ENCODE data around the gene EDDM13.
A peak's percentile ranks its signal among the peaks of the same experiment; 100 is the strongest.
"Not testable (repeated sequence)": the region's sequence is repeated elsewhere in the genome, so short reads cannot be mapped to it uniquely, and the experiment has no call there.

Gene EDDM13

GRCh38 chr19:56295531-56296455 lies 23.2 kb downstream of the EDDM13 start:
- DNase-seq (ENCODE audit: low read depth in 2 of 2) = no peak

- DNase-seq (ENCODE audit: low read depth in 2 of 2) = no peak
Observed at GRCh38 chr19:56297010-56297409, 24.5 kb downstream of the EDDM13 start.

GRCh38 chr19:56299688-56300087 lies 27.1 kb downstream of the EDDM13 start:
- no peak for DNase-seq (ENCODE audit: low read depth in 2 of 2)

GRCh38 chr19:56301155-56301554 lies 28.6 kb downstream of the EDDM13 start:
- no peak for DNase-seq (ENCODE audit: low read depth in 2 of 2)

DNA sequence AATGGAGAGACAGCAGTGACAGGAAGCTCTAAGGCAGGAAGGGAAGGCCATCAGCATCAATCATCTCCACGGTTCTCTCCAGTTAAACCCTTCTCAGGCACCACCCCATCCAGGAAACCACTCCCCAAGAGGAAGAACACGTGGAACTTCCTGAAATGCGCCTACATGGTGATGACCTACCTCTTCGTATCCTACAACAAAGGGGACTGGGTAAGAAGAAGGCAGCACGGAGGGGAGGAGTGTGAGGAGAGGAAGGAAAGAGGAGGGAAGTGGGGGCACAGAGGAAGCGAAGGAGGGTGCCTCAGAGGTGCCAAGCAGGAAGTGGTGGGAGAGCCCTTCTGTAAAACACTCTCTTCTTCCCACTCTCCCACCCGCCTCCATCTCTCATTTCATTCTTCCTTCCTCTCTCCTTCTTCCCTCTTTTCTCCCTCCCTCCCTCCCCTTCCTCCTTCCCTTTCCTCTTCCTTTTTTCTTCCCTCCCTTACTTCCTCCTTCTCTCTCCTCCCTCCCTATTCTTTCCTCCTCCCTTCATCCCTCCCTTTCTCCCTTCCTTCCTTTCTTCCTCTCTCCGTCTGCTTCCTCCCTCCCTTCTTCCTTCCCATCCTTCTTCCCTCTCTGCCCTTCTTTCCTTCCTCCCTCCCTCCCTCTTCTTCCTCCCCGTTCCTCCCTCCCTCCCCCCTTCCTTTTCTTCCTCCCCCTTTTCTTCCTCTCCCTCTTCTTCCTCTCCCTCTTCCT lies 29.5 kb downstream of the EDDM13 start:
- DNase-seq (ENCODE audit: low read depth in 2 of 2) = no peak

DNA sequence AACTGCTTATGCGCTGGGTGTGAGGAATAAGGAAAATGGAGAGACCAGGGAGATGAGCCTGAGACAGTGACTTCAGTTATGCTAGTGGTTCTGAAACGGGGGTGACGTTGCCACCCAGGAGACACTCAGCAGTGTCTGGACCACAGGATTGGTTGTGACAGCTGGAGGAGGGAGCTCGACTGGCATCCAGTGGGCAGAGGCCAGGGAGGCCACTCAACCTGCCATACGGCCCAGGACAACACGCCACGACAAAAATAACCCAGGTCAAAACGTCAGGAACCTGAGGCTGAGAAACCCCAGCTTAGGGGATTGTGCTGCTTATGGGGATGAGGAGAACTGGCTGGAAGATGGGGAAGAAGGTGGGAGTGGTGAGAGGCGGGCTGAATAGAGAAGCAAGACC lies 31.7 kb downstream of the EDDM13 start:
- DNase-seq (ENCODE audit: low read depth in 2 of 2) = no peak

GRCh38 chr19:56306016-56306415 lies 33.5 kb downstream of the EDDM13 start:
- DNase-seq (ENCODE audit: low read depth in 2 of 2) = no peak

DNA sequence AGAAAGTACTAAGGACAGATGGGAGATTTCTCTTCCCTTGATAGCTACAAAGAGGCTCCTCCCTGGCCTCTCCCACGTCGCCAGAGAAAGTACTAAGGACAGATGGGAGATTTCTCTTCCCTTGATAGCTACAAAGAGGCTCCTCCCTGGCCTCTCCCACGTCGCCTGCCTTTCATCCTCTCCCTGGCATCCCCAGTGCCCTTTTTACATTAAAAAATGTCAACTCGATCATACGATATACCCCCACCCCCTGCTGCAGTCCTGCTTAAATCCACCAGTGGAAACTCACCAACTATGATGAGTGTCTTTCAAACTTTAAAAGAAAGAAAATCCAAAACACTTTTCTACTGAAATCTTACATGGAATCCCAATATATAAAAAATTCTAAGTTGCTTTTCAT lies 34.5 kb downstream of the EDDM13 start:
- DNase-seq (ENCODE audit: low read depth in 2 of 2) = not testable (repeated sequence)

DNA sequence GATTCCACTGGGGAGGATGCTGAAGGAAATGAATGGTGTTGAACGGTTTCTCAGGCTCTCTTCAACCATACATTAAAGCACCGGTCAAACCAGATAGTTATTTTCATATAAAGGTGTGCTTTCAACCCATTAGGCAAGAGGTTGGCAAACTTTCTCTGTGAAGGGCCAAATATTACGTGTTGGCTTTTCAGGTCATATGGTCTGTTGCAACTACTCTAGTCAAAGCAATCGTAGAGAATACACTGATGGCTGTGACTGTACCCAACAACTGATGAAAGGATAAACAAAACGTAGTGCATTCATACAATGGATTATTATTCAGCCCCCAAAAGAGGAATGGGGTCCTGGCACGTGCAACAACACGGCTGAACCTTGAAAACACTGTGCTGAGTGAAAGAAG lies 36.2 kb downstream of the EDDM13 start:
- DNase-seq (ENCODE audit: low read depth in 2 of 2) = no peak

GRCh38 chr19:56309511-56310185 lies 37.1 kb downstream of the EDDM13 start:
- DNase-seq (ENCODE audit: low read depth in 2 of 2) = peak in 1 of 2 donors; percentile 16

- no peak for DNase-seq (ENCODE audit: low read depth in 2 of 2)
Observed at GRCh38 chr19:56310462-56310861, 37.9 kb downstream of the EDDM13 start.

DNA sequence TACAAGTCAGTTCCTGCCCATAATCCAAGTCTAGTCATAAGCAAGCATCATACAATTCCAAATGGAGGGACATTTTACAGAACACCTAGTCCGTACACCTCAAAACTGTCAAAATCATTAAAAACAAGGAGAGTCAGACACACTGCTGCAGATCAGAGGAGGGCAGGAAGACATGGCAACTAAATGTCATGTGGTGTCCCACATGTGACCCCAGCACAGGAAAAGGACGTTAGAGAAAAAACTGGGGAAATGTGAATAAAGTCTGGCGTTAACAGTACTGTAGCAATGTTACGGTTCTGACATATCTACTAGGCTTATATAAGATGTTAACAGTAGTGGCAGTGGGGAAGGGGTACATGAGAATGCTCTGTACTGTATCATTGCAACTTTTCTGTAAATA lies 39.8 kb downstream of the EDDM13 start:
- no peak for DNase-seq (ENCODE audit: low read depth in 2 of 2)

- no peak for DNase-seq (ENCODE audit: low read depth in 2 of 2)
Observed at GRCh38 chr19:56312787-56313657, 40.5 kb downstream of the EDDM13 start.

DNA sequence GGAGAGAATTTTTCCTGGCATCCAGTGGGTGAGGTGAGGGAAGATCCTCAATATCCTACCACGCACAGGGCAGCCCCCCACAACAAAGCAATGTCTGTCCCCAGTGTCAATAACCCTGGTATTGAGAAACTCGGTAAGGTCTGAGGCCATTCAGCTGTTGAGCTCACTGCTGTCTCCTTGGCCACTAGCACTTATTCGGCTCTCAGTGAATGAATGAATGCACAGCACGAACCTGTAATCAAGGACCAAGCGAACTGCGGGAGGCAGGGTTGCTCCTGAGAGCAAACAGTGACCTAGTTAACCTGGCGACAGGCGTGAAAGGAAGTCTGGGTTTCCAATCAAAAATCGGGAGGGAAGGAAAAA lies 41.5 kb downstream of the EDDM13 start:
- peak in 1 of 2 donors; percentile 4 for DNase-seq (ENCODE audit: low read depth in 2 of 2)

- DNase-seq (ENCODE audit: low read depth in 2 of 2) = peak; percentile 94 to 97
Observed at GRCh38 chr19:56314381-56315076, 42.0 kb downstream of the EDDM13 start, which contains the start of gene ZSCAN5A. ZSCAN5A (minus strand) TSS chr19:56314839; CDS start chr19:56225046, 89,793 bp downstream.

- peak; percentile 78 to 79 for DNase-seq (ENCODE audit: low read depth in 2 of 2)
Observed at GRCh38 chr19:56315077-56315828, 42.7 kb downstream of the EDDM13 start.

DNA sequence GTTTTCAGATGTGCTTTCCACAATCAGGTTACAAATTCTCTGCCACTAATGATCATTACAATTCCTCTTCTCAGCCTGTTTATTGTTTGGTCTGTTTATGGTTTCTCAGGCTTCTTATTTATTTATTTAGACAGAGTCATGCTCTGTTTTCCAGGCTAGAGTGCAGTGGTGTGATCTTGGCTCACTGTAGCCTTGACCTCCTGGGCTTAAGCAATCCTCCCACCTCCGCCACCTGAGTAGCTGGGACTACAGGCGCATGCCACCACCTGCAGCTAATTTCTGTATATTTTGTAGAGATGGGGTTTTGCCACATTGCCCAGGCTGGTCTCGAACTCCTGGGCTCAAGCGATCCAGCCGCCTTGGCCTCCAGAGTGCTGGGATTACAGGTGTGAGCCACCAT lies 44.2 kb downstream of the EDDM13 start:
- DNase-seq (ENCODE audit: low read depth in 2 of 2) = no peak

GRCh38 chr19:56317749-56318148 lies 45.2 kb downstream of the EDDM13 start:
- no peak for DNase-seq (ENCODE audit: low read depth in 2 of 2)

DNA sequence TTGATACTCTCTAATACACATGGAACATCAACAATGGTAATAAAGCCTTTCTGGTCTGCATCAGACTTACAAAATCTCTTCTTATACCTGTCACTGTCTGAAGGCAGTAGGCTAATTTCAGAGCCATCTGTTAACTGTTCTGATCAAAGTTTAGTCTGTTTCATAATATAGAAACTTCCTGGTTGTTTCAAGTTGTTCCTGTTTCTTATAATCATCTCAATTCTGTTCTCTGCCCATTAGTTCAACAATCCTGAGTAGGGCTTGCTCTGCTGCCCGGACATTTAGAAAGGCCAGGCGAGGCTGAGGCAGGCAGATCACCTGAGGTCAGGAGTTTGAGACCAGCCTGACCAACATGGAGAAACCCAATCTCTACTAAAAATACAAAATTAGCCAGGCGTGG lies 47.4 kb downstream of the EDDM13 start:
- no peak for DNase-seq (ENCODE audit: low read depth in 2 of 2)
